ENCODE measurements around the gene BANF2. TPM values are rescaled to one million over a fixed set of nuclear protein-coding genes. Genes with fewer than 3 reads are reported as not detected.
A peak's percentile ranks its signal among the peaks of the same experiment; 100 is the strongest.

The BANF2 gene
- total and polyA plus RNA-seq, 2 of the 13 experiments (the other 11 are each of a cell fraction or from before 2014, with no cell fraction given): 0.35 TPM; not detected in 1

DNA sequence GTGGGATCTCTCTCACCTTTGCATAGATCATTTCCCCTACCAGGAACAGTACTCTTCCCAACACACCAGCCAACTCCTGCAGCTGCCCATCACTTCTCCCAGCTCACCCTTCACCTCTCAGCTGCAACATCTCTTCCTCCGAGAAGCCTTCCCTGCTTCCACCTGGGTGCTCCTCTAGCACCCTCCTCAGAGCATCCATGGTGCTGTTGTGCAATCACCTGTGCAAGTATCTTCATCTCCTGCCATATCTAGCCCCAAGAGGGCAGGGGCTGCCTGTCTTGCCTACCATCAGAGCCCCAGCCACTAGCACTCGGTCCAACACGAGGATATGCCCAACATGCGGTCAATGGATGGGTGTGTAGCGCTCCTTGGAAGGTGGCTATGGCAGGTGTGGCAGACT lies 75.8 kb downstream of the BANF2 start:
- Histone ChIP-seq H3K4me1 (ENCODE audit: insufficient read depth, low read length) (peaks cover 52% of the 10 kb centered on the region), H3K4me3 (replicated peaks in 1 of 3; ENCODE audit: insufficient read depth in 1 of 3, low read depth in 2 of 3, low read length in 3 of 3) (no peak overlapping the region), H3K9ac (ENCODE audit: insufficient read depth, low read depth, low read length) (no peak overlapping the region), H3K36me3 (replicated peaks in 1 of 2; ENCODE audit: control insufficient read depth in 1 of 2, insufficient read depth in 2 of 2, low read length in 2 of 2) (no peaks in the 10 kb centered on the region), H3K4me2 (ENCODE audit: low read depth, low read length) (no peak overlapping the region), H3K9me3 (ENCODE audit: low read length) (no peaks in the 10 kb centered on the region), H4K20me1 (ENCODE audit: insufficient read depth, low read length) (no peaks in the 10 kb centered on the region), H3K27me3 (ENCODE audit: control insufficient read depth in 1 of 2, insufficient read depth in 2 of 2, low read length in 2 of 2) (no peaks in the 10 kb centered on the region), H2AFZ (ENCODE audit: low read length) (no peak overlapping the region), H3K27ac (ENCODE audit: extremely low read length, insufficient read depth, low read length) (no peak overlapping the region), H3K79me2 (ENCODE audit: insufficient read depth, low read length) (no peaks in the 10 kb centered on the region)
- CTCF ChIA-PET (ENCODE audit: low intra/inter-chr PET ratio, low total read pairs): no interaction called here
- intact Hi-C loops (cut with micrococcal nuclease; ENCODE audit: unreplicated experiment) (no loop called here), in situ Hi-C loops (cut with HindIII; ENCODE audit: extremely low pct_ligation_motif_present, low pct_unique_long_range_greater_than_20kb) (no loop called here)
- BruUV-seq (replicated peaks): no TSS peak
- no peak for ATAC-seq
- DNase-seq (ENCODE audit: low spot score): no peak
- no peak for FAIRE-seq
- POLR2A ChIA-PET: no interaction called here
- WGBS (ENCODE audit: low lambda C conversion rate): 85% methylated on average over 5 of the region's 5 CpGs
- TF ChIP-seq JDP2 (CRISPR knock-in tag; IDR thresholded peaks at IDR 0.05; ENCODE audit: borderline replicate concordance) (no peak), CEBPB (IDR thresholded peaks at IDR 0.05; ENCODE audit: borderline replicate concordance, low read depth, low read length) (peak; percentile 89), CEBPG (CRISPR knock-in tag; IDR thresholded peaks at IDR 0.05) (peak; percentile 76), ZBTB34 (CRISPR knock-in tag; IDR thresholded peaks at IDR 0.05) (no peak), SMAD3 (CRISPR knock-in tag; IDR thresholded peaks at IDR 0.05) (no peak), ZNF17 (CRISPR knock-in tag; IDR thresholded peaks at IDR 0.05) (no peak), MXD3 (CRISPR knock-in tag; IDR thresholded peaks at IDR 0.05) (no peak), HBP1 (CRISPR knock-in tag; IDR thresholded peaks at IDR 0.05; ENCODE audit: low read depth) (no peak), ZNF329 (CRISPR knock-in tag; IDR thresholded peaks at IDR 0.05; ENCODE audit: low read depth) (no peak)
- TF ChIP-seq, protein P1, sequence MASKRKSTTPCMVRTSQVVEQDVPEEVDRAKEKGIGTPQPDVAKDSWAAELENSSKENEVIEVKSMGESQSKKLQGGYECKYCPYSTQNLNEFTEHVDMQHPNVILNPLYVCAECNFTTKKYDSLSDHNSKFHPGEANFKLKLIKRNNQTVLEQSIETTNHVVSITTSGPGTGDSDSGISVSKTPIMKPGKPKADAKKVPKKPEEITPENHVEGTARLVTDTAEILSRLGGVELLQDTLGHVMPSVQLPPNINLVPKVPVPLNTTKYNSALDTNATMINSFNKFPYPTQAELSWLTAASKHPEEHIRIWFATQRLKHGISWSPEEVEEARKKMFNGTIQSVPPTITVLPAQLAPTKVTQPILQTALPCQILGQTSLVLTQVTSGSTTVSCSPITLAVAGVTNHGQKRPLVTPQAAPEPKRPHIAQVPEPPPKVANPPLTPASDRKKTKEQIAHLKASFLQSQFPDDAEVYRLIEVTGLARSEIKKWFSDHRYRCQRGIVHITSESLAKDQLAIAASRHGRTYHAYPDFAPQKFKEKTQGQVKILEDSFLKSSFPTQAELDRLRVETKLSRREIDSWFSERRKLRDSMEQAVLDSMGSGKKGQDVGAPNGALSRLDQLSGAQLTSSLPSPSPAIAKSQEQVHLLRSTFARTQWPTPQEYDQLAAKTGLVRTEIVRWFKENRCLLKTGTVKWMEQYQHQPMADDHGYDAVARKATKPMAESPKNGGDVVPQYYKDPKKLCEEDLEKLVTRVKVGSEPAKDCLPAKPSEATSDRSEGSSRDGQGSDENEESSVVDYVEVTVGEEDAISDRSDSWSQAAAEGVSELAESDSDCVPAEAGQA (IDR thresholded peaks at IDR 0.05; ENCODE audit: low read depth): no peak
- TF ChIP-seq, protein P1 (CRISPR knock-in tag; IDR thresholded peaks at IDR 0.05; ENCODE audit: borderline replicate concordance): no peak
- TF ChIP-seq, protein P2, sequence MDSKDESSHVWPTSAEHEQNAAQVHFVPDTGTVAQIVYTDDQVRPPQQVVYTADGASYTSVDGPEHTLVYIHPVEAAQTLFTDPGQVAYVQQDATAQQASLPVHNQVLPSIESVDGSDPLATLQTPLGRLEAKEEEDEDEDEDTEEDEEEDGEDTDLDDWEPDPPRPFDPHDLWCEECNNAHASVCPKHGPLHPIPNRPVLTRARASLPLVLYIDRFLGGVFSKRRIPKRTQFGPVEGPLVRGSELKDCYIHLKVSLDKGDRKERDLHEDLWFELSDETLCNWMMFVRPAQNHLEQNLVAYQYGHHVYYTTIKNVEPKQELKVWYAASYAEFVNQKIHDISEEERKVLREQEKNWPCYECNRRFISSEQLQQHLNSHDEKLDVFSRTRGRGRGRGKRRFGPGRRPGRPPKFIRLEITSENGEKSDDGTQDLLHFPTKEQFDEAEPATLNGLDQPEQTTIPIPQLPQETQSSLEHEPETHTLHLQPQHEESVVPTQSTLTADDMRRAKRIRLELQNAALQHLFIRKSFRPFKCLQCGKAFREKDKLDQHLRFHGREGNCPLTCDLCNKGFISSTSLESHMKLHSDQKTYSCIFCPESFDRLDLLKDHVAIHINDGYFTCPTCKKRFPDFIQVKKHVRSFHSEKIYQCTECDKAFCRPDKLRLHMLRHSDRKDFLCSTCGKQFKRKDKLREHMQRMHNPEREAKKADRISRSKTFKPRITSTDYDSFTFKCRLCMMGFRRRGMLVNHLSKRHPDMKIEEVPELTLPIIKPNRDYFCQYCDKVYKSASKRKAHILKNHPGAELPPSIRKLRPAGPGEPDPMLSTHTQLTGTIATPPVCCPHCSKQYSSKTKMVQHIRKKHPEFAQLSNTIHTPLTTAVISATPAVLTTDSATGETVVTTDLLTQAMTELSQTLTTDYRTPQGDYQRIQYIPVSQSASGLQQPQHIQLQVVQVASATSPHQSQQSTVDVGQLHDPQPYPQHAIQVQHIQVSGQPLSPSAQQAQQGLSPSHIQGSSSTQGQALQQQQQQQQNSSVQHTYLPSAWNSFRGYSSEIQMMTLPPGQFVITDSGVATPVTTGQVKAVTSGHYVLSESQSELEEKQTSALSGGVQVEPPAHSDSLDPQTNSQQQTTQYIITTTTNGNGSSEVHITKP (CRISPR knock-in tag; IDR thresholded peaks at IDR 0.05; ENCODE audit: low read depth): no peak

All from HepG2 (cell line).